H1 (cell line): ENCODE data around the gene KRT76. TPM values are rescaled to one million over a fixed set of nuclear protein-coding genes. Genes with fewer than 3 reads are reported as not detected.

Experiments used
- BCL11A ChIP-seq, 2 experiments: IDR thresholded peaks; one replicate each; pipeline ENCODE4 v1.6.1; 2011; ENCODE audit warnings: low read depth in 2 of 2, low read length in 2 of 2, mild to moderate bottlenecking in 2 of 2
- CBX8 ChIP-seq: fragments of 300-800, 300-1000 bp; sonication (generic); IDR thresholded peaks from 2 replicates; pipeline ENCODE4 v1.7.1; 2016; ENCODE audit warnings: low read depth, low read length, borderline replicate concordance
- EZH2 ChIP-seq: fragments of 200-600 bp; sonication (generic); IDR thresholded peaks from 2 replicates; pipeline ENCODE4 v1.7.1; 2012; ENCODE audit warnings: low read depth, mild to moderate bottlenecking, moderate library complexity, low read length, inconsistent platforms; ENCODE audit not compliant: severe bottlenecking
- SAP30 ChIP-seq: fragments of 300-600 bp; sonication (generic); IDR thresholded peaks from 2 replicates; pipeline ENCODE4 v1.7.1; 2012; ENCODE audit warnings: low read length, moderate library complexity, mild to moderate bottlenecking, inconsistent platforms; ENCODE audit not compliant: insufficient read depth, insufficient replicate concordance
- SP4 ChIP-seq: IDR thresholded peaks from 2 replicates; pipeline ENCODE4 v1.6.1; 2012; ENCODE audit warnings: low read length, inconsistent platforms
- polyA plus RNA-seq, 7 experiments: library from polyadenylated mRNA; depleted of rRNA in 3 of 7; stranded (reverse) in 5 of 7; unstranded in 2 of 7; fragments of >200 nt in 5 of 7; fragments of 200-250 nt in 2 of 7; gene quantifications; 1 replicate in 5 of 7; 2 replicates in 1 of 7; 4 replicates in 1 of 7; pipeline versions ENCODE4 v1.2.1 to v1.2.3, GENCODE V29; 2011 to 2013; ENCODE audit warnings: missing spikeins in 2 of 7, mixed read lengths in 2 of 7
- total RNA-seq: library from RNA; stranded (reverse); fragmentation: NEBNext Ultra II Directional; extraction: Animal tissue kit (Norgen Biotek cat#: 25700); gene quantifications from 2 replicates; pipeline ENCODE4 v1.2.1, GENCODE V29; 2021

Gene KRT76
- total and polyA plus RNA-seq, 2 of the 8 experiments (the other 6 are each of a cell fraction or from before 2014, with no cell fraction given) = not detected

DNA sequence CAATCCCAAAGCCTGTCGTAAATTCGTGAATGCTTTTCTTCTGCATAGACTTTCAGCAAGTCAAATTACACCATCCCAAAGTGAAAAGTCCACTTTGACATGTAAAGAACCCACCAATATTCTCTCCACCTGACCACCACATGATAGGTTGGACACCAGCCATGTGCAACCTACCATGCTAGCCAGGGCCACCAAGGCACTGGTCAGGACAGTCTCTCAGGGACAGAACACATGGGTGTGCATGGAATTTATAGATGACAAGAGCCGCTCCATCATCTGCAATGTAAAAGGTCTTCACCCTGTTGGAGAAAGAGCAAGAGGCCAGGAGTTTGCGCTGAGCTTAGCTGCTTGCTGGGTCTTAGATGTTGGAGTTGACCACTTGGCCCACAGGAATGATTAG is 5.4 kb upstream of the KRT76 start (continued):
- TF ChIP-seq BCL11A (IDR thresholded peaks at IDR 0.05; ENCODE audit: low read depth in 2 of 2, low read length in 2 of 2) (no peak), SAP30 (no peak), SP4 (no peak), CBX8 (no peak), EZH2 (no peak)
